PFSK-1 (cell line): ENCODE results near the gene SDC1.

Experiments
- POLR2AphosphoS5 ChIP-seq: IDR thresholded peaks from 2 replicates; pipeline ENCODE4 v1.6.1; 2012; ENCODE audit warnings: low read depth, mild to moderate bottlenecking, control low read depth, low read length, moderate library complexity
- REST ChIP-seq, 2 experiments: IDR thresholded peaks; 2 replicates each; pipeline versions ENCODE4 v1.6.1 to v1.8.0; 2011 to 2012; ENCODE audit warnings: low read depth in 2 of 2, low read length in 2 of 2, control low read depth in 1 of 2, inconsistent platforms in 1 of 2, mild to moderate bottlenecking in 1 of 2, moderate library complexity in 1 of 2; ENCODE audit not compliant: insufficient read depth in 1 of 2

GRCh38 chr2:20164734-20165478 lies 60.0 kb downstream of the SDC1 start:
- TF ChIP-seq REST (IDR thresholded peaks at IDR 0.05; ENCODE audit: insufficient read depth in 1 of 2, low read depth in 2 of 2, low read length in 2 of 2): no peak
- TF ChIP-seq POLR2AphosphoS5: no peak
